ENCODE results near the gene USF3. TPM values are rescaled to one million over a fixed set of nuclear protein-coding genes. Genes with fewer than 3 reads are reported as not detected.

USF3 gene
- total and polyA plus RNA-seq, 2 of the 4 experiments (the other 2 are of a cell fraction), result 3.0 to 5.2 TPM

- ATAC-seq (ENCODE audit: low read depth), result peak; percentile 97
- no peak overlapping the region for H3K9ac ChIP-seq (ENCODE audit: low read depth, low read length)
- no peak overlapping the region for H3K4me3 ChIP-seq (ENCODE audit: insufficient read depth, low read depth, low read length)
- H2BK5ac ChIP-seq (ENCODE audit: low read depth, low read length, poor library complexity, severe bottlenecking), result peak overlapping the region; percentile 14
- H3K4me2 ChIP-seq (ENCODE audit: low read depth, low read length), result peak overlapping the region; percentile 35
- H3K27me3 ChIP-seq (ENCODE audit: control insufficient read depth, insufficient read depth, low read length), result no peaks in the 10 kb centered on the region
- peak overlapping the region; percentile 28; the same call in 1 of the 2 replicates for H3K4ac ChIP-seq (ENCODE audit: low read depth, low read length)
- H4K20me1 ChIP-seq (ENCODE audit: insufficient read depth, low read length), result peaks cover 10% of the 10 kb centered on the region; the same call in 1 of the 2 replicates
- H3K18ac ChIP-seq (ENCODE audit: low read depth, low read length), result peak overlapping the region; percentile 65
- H3K9me1 ChIP-seq (ENCODE audit: insufficient read depth, low read length), result peaks cover 7% of the 10 kb centered on the region
- TF ChIP-seq RCOR1 (IDR thresholded peaks at IDR 0.05; ENCODE audit: insufficient replicate concordance, low read length) (no peak), MXI1 (IDR thresholded peaks at IDR 0.05; ENCODE audit: borderline replicate concordance, low read depth, low read length) (no peak), USF2 (IDR thresholded peaks at IDR 0.05; ENCODE audit: low read depth, low read length) (no peak), MAFK (IDR thresholded peaks at IDR 0.05; ENCODE audit: low read depth, low read length) (no peak), CEBPB (IDR thresholded peaks at IDR 0.05; ENCODE audit: low read depth, low read length) (peak; percentile 98), MAZ (IDR thresholded peaks at IDR 0.05; ENCODE audit: borderline replicate concordance, low read depth, low read length) (no peak), BHLHE40 (IDR thresholded peaks at IDR 0.05; ENCODE audit: low read depth, low read length) (no peak)
- H3K36me3 ChIP-seq (ENCODE audit: control insufficient read depth, insufficient read depth, low read length), result peaks cover 2% of the 10 kb centered on the region; the same call in 1 of the 2 replicates
- H4K5ac ChIP-seq (ENCODE audit: low read depth, low read length), result peak overlapping the region; percentile 52
- H2AK5ac ChIP-seq (ENCODE audit: low read depth, low read length), result peak overlapping the region; percentile 86
- dilution Hi-C loops (cut with HindIII; ENCODE audit: low sequenced_read_pairs, unreplicated experiment), result no loop called here
- peak overlapping the region; percentile 76; the same call in 1 of the 3 replicates for H2BK15ac ChIP-seq (ENCODE audit: low read depth, low read length)
- peak overlapping the region; percentile 6; the same call in 1 of the 2 replicates for H2BK120ac ChIP-seq (ENCODE audit: low read depth, low read length)
- H2BK20ac ChIP-seq (ENCODE audit: low read depth, low read length), result peak overlapping the region; percentile 66; the same call in 1 of the 2 replicates
- H4K91ac ChIP-seq (ENCODE audit: insufficient read depth, low read depth, low read length), result peak overlapping the region; percentile 79; the same call in 1 of the 2 replicates
- intact Hi-C loops (cut with micrococcal nuclease), result no loop called here
- H3K79me1 ChIP-seq (ENCODE audit: low read depth in 1 of 2, low read length in 2 of 2), result peaks cover 20 to 39% of the 10 kb centered on the region in 2 experiments
- peaks cover 1% of the 10 kb centered on the region; the same call in 1 of the 2 replicates for H3K9me3 ChIP-seq (ENCODE audit: control insufficient read depth, insufficient read depth, low read length)
- peak overlapping the region; percentile 78 for H2AK9ac ChIP-seq (replicated peaks; ENCODE audit: low read depth, low read length, poor library complexity)
- no TSS peak for BruUV-seq (replicated peaks)
- H3K4me1 ChIP-seq (ENCODE audit: control insufficient read depth, insufficient read depth, low read length), result peaks cover 12% of the 10 kb centered on the region
- H3K56ac ChIP-seq (ENCODE audit: extremely low read depth, insufficient read depth, low read length), result no peak overlapping the region
- ChIA-PET POLR2A (ENCODE audit: unreplicated experiment) (no interaction called here), CTCF (interaction anchor here (1.1 kb wide), 1 partner anchor 8 kb away, joined by 3 read pairs; no protein-coding TSS in a partner anchor)
- no CpG with 5 or more reads among the region's 2 CpGs for WGBS, 2 experiments (ENCODE audit: extremely low coverage in 2 of 2, insufficient read length in 1 of 2)
- H4K8ac ChIP-seq (ENCODE audit: low read depth in 2 of 2, low read length in 2 of 2), result peak overlapping the region in 1 of 2 experiments; percentile 33; a peak in 2 of 4 replicates
- H3K14ac ChIP-seq (replicated peaks; ENCODE audit: low read depth, low read length), result peak overlapping the region; percentile 82
- in situ Hi-C loops (cut with MboI; ENCODE audit: low sequenced_read_pairs), result no loop called here
- peak overlapping the region; percentile 26 for H2AFZ ChIP-seq (replicated peaks; ENCODE audit: low read length, poor library complexity)
- no peak overlapping the region for H3K23ac ChIP-seq (ENCODE audit: low read depth, low read length)
- DNase-seq, result peak; percentile 59
- peak overlapping the region; percentile 41; the same call in 1 of the 2 replicates for H3K27ac ChIP-seq (ENCODE audit: insufficient read depth, low read length)
These were observed 10.3 kb downstream of the USF3 start for GRCh38 chr3:113685956-113686721.
